Muscle of arm (tissue), 12 donors: ENCODE data around the gene PERM1. TPM values are rescaled to one million over a fixed set of nuclear protein-coding genes. Genes with fewer than 3 reads are reported as not detected.
"Not testable (repeated sequence)": the region's sequence is repeated elsewhere in the genome, so short reads cannot be mapped to it uniquely, and the experiment has no call there.

Source experiments
- DNase-seq: peaks from one replicate; pipeline ENCODE4 v3.0.0-alpha.2; 2013
- polyA plus RNA-seq, 12 donors: library from polyadenylated mRNA; unstranded; fragments of 120-200 nt; gene quantifications; one replicate each; pipeline ENCODE4 v1.2.1, GENCODE V29; 2013; ENCODE audit not compliant: insufficient read length in 12 of 12

PERM1 gene
- polyA plus RNA-seq, 12 donors = 0.73 to 5.3 (median 1.7) TPM; not detected in 2

DNA sequence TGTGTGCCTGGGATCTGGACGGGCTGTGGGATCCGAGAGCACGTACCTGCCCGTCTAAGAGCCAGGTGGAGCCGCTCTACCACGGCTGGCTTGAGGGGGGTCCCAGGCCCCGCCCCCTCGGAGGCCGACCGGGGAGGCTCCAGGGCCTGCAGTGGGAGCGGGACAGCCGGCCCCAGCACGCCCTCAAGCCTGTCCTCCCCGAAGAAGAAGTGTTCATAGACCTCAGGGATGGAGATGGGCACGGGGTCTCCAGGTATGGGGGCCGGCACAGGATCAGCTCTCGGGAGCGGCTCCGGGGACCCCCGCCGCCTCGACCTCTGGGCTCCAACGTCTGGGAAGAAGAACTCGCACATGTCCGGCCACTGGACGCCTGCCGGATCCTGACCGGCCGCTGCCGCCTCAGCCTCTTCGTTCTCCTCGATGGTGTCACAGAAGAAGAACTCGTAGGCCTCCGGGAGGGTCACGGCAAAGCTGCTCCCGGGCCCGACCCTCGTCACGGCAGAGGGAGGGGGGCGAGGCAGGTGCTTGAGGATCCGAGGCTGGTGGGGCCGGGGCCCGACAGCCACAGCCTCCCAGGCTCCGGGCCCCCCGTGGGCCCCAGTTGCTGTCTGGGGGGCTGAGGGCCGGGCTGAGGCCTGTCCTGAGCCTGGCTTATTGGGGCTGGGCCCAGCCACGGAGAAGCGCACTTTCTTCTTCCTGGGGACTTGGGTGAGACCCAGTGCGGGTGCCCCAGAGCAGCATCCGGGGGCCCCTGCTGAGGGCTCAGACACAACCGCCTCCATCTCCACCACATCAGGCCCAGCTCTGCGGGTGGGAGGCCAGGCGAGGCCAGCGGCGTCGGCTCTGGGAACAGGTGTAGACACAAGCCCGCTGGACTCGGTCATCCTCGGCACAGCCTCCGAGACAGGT, 2.8 kb downstream of the PERM1 start:
- no peak for DNase-seq

DNA sequence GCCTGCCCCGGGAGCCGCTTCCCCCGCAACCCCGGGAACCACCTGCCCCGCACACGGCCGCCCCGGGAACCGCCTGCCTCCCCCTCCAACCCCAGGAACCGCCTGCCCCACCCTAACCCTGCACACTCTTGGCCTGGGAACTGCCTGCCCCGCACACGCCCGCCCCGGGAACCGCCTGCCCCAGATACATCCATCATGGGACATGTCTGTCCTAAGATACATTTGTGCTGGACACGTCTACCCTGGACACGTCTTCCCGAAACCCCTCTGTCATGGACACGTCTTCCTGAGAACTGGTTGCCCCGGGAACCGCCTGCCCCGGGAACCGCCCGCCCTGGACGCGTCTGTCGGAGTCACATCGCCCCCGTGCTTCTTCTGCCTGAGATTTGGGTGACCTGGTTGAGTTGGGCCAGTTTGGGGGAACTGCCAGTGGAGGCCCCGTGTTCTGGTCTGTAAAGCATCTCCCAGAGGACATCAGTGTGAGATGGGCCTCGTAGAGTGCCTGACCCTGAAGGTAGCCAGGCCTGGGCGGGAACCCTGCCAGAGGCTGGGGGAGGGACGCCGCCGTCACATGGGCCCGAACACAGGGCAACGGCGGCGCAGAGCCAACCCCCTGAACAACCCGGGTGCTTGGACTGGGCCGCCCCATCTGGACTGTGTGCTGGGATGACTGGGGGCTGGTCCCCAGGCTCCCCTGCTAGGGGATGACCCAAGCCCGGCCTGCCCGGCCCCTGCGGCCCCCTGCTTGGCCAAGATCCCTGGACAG, 3.6 kb downstream of the PERM1 start:
- no peak for DNase-seq

DNA sequence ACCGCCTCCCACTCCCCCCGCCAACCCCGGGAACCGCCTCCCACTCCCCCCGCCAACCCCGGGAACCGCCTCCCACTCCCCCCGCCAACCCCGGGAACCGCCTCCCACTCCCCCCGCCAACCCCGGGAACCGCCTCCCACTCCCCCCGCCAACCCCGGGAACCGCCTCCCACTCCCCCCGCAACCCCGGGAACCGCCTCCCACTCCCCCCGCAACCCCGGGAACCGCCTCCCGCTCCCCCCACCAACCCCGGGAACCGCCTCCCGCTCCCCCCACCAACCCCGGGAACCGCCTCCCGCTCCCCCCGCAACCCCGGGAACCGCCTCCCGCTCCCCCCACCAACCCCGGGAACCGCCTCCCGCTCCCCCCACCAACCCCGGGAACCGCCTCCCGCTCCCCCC, 5.1 kb downstream of the PERM1 start:
- not testable (repeated sequence) for DNase-seq

- DNase-seq = no peak
These were observed 5.8 kb downstream of the PERM1 start for GRCh38 chr1:975896-976683.

GRCh38 chr1:975365-975764, 6.5 kb downstream of the PERM1 start:
- no peak for DNase-seq

DNA sequence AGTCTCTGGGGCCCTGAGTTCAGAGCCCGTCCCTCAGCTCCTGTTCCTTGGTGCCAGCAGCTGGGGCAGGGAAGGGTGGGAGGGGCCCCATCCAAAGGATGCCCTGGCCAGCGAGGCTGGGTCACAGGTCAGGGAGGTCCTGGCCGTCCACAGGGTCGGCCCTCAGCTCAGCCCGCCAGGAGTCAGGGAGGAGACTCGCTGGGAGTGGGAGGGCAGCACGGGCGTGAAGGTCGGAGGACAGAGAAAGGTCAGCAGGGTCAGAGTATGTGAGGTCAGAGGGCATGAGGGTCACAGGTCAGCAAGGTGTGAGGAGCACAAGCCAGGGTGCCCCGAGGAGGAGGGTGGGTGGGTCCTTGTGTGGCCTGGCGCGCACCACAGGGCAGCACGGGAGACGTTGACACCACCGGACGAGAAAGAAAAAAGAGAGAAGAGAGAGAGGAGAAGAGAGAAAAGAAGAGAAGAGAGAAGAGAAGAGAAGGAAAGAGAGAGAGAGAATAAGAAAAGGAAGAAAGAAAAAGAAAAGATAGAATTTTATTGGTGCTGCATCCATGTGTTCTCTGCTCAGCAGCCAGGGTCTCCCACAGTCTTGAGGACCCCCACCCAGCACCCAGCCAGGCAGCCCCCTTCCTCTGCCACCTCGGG, 7.1 kb downstream of the PERM1 start:
- DNase-seq = no peak

DNA sequence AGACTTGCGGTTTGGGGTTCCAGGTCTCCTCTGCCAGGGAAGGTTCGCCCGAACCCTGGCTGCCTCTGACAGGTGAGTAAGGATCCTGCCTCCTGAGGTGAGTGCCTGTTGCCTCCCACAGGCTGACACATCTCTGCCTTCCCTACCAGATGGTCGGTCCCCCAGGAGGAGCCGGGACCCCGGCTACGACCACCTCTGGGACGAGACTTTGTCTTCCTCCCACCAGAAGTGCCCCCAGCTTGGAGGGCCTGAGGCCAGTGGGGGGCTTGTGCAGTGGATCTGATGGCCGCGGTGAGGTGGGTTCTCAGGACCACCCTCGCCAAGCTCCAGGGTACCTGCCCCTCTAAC, 7.6 kb downstream of the PERM1 start:
- no peak for DNase-seq

DNA sequence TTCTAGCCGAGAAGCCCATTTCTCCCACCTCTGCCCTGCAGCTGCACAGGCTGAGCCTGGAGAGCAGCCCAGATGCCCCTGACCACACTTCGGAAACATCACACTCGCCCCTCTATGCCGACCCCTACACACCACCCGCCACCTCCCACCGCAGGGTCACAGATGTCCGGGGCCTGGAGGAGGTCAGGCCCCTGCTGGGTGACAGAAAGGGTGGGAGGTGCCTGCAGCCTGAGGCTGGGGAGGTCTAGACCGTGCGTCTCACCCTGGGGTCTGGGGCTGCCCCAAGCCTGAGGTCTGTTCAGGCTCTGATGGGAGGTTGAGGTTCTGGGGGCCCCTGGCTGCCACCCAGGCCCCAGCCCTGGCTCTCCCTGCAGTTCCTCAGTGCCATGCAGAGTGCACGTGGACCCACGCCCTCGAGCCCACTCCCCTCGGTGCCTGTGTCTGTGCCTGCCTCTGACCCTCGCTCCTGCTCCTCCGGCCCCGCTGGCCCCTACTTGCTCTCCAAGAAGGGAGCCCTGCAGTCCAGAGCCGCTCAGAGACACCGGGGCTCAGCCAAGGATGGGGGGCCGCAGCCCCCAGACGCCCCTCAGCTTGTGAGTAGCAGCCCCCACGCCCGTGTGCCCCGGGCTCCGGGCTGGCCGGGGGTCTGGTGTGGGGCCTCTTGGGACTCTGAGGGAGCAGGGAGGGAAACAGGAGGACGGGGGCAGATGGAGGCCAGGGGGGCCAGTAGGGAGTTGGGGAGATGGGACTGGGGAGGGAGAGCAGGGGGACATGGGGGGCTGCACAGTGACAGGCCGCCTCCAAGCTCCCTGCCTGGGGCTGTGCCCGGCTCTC, 8.2 kb downstream of the PERM1 start:
- no peak for DNase-seq

- DNase-seq = no peak
These were observed 9.0 kb downstream of the PERM1 start for GRCh38 chr1:972726-973458.

- no peak for DNase-seq
These were observed 10.0 kb downstream of the PERM1 start for GRCh38 chr1:971751-972506.

DNA sequence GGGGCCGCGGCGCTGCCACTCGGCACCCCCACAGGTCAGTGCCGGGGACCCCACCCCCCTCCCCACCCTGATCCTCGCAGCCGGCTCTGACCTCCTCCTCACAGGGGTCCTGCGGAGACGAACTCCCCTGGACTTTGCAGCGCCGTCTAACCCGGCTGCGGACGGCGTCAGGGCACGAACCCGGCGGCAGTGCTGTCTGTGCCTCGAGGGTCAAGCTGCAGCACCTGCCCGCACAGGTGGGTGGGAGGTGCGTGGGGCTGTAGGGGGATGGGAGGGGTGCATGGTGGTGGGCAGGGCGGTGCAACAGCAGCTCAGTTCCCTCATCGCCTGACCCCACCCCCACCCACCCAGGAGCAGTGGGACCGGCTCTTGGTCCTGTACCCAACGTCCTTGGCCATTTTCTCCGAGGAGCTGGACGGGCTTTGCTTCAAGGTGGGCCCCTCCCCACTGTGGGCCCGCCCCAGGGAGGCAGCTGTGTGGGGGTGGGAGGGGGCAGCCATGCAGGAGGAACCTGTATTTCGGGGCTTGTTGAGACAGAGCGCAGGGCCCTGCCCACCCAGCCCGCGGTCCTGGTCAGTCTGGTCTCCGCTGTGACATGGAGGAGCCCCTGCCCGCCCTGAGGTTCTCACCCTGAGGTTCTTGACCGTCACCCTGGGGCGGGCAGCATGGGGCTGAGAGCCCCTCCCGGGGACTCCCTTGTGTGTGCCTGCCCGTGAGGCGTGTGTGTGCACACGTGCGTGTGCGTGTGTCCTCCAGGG, 10.7 kb downstream of the PERM1 start:
- no peak for DNase-seq

DNA sequence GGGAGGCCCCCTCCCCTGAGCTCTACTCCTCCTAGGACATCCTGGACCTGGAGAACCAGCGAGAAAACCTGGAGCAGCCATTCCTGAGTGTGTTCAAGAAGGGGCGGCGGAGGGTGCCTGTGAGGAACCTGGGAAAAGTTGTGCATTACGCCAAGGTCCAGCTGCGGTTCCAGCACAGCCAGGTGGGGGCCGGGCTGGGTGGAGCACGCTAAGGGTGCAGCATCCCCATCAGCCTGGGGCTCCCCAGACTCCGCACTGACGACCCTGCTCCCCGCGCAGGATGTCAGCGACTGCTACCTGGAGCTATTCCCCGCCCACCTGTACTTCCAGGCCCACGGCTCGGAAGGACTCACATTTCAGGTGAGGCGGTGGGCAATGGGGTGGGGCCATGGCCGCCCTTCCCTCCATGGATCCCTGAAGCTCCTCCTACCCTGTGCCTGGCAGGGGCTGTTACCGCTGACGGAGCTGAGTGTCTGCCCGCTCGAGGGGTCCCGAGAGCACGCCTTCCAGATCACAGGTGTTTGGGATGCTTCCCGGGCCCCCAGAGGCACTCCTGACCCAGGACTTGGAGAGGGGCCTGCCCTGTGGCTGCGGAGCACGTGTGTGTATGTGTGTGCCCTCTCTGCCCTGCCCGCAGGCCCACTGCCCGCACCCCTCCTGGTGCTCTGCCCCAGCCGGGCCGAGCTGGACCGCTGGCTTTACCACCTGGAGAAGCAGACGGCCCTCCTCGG, 11.5 kb downstream of the PERM1 start:
- no peak for DNase-seq

- DNase-seq = no peak
These were observed 12.5 kb downstream of the PERM1 start for GRCh38 chr1:969260-969855.

- DNase-seq = no peak
These were observed 14.2 kb downstream of the PERM1 start for GRCh38 chr1:967466-968343.

- no peak for DNase-seq
These were observed 15.1 kb downstream of the PERM1 start for GRCh38 chr1:966704-967300.

DNA sequence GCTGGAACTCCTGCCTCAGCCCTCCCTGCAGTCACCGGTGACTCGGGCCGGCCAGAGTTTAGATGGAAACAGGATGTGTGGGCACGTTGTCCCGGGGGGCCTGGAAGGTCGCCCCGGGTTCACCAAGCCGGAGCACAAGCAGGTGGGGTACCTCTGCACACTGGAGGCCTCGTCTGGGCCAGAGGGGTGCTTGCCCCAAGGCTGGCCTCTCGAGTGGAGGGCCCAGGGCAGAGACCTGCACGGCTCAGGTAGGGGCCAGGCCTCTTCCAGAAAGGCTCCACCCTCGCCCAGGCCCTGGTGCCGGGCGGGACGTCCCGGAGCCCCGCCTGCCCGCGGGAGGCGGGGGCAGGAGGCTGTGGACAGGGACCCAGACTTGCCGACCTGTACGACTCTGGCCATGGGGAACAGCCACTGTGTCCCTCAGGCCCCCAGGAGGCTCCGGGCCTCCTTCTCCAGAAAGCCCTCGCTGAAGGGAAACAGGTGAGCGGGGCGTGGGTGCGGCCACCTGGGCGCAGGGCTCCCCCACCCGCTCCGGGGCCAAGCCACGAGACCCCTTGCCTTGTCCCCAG, 15.7 kb downstream of the PERM1 start, which contains the start of gene PLEKHN1:
Gene PLEKHN1 (plus strand): TSS at position 348 of the 569 bp plus-strand sequence. CDS start 50 bp downstream, at position 398.
- DNase-seq = no peak
